C4-2B (cell line): ENCODE results near the gene FANCE.

Experiments
- H3K27ac ChIP-seq: fragments of 450-650 bp; 2 replicates; pipeline ENCODE4 v1.5.1; 2017
- CTCF ChIP-seq: fragments of 450-650 bp; conservative IDR thresholded peaks from 2 replicates; pipeline ENCODE4 v1.5.1; 2017; ENCODE audit warnings: mild to moderate bottlenecking
- ZFX ChIP-seq: fragments of 450-650 bp; IDR thresholded peaks from 2 replicates; pipeline ENCODE4 v1.6.1; 2017

The FANCE gene

GRCh38 chr6:35485402-35485877 is 33.3 kb downstream of the FANCE start:
- H3K27ac ChIP-seq, result peak overlapping the region; percentile 81
- no peak for TF ChIP-seq ZFX
- TF ChIP-seq CTCF, result no peak

DNA sequence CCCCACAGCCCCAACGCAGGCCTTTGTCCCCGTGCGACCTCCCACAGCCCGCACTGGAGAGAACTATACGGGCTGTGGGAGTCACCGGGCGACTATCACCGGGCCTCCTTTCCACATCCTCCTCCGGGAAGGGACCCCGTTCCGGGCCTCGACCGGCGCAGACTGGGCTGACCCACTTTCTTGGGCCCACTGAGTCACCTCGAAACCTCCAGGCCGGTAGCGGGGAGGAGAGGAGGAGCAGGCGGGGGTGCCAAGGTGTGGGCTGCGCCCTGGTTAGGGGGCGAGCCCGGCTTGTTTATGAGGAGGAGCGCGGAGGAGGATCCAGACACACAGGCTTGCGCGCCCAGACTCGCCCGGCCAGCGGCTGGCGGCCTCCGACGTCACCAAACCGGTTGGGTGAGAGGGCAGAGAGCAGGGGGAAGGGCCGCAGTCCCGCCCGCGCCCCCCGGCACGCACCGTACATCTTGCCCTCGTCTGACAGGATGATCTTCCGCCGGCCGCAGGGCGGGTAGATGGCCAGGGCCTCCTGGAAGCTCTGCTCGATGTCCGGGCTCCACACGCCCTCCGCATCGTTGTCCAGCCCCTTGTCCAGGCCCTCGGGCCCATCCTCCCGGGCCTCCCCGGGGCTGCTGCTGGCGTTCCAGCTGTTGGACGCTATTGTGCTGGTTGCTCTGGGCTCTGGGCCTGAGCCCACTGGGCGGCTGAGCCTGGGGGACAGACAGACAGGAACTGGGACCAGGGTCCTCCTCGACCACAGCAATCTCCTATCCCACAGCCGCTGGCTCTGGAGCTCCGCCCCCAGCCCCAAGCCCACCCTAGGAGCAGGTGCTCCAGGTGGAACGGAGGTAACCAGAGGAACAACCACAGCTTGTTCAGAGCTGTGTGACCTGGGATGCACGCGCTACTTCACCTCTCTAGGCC is 34.1 kb downstream of the FANCE start:
- H3K27ac ChIP-seq, result peak overlapping the region; percentile 81
- TF ChIP-seq CTCF (no peak), ZFX (peak; percentile 24; the same call in 1 of the 2 replicates)

- H3K27ac ChIP-seq, result peak overlapping the region; percentile 81
- TF ChIP-seq CTCF (no peak), ZFX (no peak)
These were observed 35.7 kb downstream of the FANCE start for GRCh38 chr6:35487658-35488516.

- H3K27ac ChIP-seq, result peak overlapping the region; percentile 81
- no peak for TF ChIP-seq CTCF
- no peak for TF ChIP-seq ZFX
These were observed 36.4 kb downstream of the FANCE start for GRCh38 chr6:35488517-35488862.

- H3K27ac ChIP-seq, result peak overlapping the region; percentile 81; the same call in 1 of the 2 replicates
- TF ChIP-seq CTCF (no peak), ZFX (no peak)
These were observed 36.9 kb downstream of the FANCE start for GRCh38 chr6:35489066-35489465.

GRCh38 chr6:35489995-35490791 is 38.1 kb downstream of the FANCE start:
- no peak for TF ChIP-seq ZFX
- no peak for TF ChIP-seq CTCF
- H3K27ac ChIP-seq, result no peak overlapping the region
